Activated CD4-positive, alpha-beta T cell treated with anti-CD3 and anti-CD28 coated beads for 48 hours (primary cell): ENCODE measurements around the gene VDAC2.
"Not testable (repeated sequence)": the region's sequence is repeated elsewhere in the genome, so short reads cannot be mapped to it uniquely, and the experiment has no call there.

Source experiments
- DNase-seq: peaks from one replicate; pipeline ENCODE4 v3.0.0-alpha.2; 2020

VDAC2 gene, protein sequence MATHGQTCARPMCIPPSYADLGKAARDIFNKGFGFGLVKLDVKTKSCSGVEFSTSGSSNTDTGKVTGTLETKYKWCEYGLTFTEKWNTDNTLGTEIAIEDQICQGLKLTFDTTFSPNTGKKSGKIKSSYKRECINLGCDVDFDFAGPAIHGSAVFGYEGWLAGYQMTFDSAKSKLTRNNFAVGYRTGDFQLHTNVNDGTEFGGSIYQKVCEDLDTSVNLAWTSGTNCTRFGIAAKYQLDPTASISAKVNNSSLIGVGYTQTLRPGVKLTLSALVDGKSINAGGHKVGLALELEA

GRCh38 chr10:75210282-75211006, at the start of gene VDAC2:
Gene VDAC2 (plus strand): TSS chr10:75210796. CDS start chr10:75211159, 363 bp downstream.
- peak; percentile 95 for DNase-seq

- no peak for DNase-seq
Measured at GRCh38 chr10:75165684-75166622, 44.6 kb upstream of the VDAC2 start.

DNA sequence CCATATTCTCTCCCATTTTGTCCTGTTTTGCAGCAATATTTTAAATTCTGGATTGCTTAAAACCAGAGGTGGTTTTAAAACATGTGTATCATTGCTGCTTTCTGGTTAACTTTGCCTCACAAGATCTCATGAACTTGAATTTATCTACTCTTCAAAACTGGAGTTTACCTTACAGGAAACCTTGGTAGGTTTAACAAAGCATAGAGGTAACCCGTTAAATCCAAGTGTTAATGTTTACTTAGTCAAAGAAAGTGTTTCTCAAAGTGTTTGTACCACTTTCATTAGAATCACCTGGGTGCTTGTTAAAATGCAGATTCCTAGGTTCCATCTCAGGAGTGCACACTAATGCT, 44.0 kb upstream of the VDAC2 start:
- DNase-seq, result no peak

GRCh38 chr10:75168275-75168674, 42.3 kb upstream of the VDAC2 start:
- DNase-seq, result no peak

DNA sequence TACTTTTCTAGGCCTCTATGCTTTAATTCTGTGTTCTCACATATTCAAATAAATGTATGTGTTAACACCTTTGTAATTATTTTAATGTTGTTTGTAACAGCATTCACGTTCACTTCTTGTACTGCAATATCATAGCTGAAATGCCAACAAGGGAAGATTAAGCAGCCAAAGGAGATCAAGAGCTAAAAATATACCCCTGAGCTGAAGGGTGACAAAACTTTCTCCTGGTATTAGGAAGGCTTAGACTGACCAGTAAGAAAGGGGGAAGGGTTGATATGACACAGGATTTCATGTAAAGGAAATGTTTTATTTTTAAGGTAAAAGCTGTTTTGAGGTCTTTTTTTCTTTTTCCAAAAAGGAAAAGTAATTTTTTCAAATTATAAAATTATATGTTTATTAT, 40.4 kb upstream of the VDAC2 start:
- no peak for DNase-seq

GRCh38 chr10:75175046-75175445, 35.5 kb upstream of the VDAC2 start:
- no peak for DNase-seq

- DNase-seq, result no peak
Measured at GRCh38 chr10:75176046-75176445, 34.5 kb upstream of the VDAC2 start.

- DNase-seq, result no peak
Measured at GRCh38 chr10:75176736-75177135, 33.9 kb upstream of the VDAC2 start.

- DNase-seq, result no peak
Measured at GRCh38 chr10:75179657-75180177, 30.9 kb upstream of the VDAC2 start.

GRCh38 chr10:75180592-75180991, 30.0 kb upstream of the VDAC2 start:
- DNase-seq, result no peak

- no peak for DNase-seq
Measured at GRCh38 chr10:75181073-75181472, 29.5 kb upstream of the VDAC2 start.

- DNase-seq, result no peak
Measured at GRCh38 chr10:75186310-75186709, 24.3 kb upstream of the VDAC2 start.

GRCh38 chr10:75187961-75188426, 22.6 kb upstream of the VDAC2 start:
- peak; percentile 72 for DNase-seq

- DNase-seq, result not testable (repeated sequence)
Measured at GRCh38 chr10:75188522-75188921, 22.1 kb upstream of the VDAC2 start.

DNA sequence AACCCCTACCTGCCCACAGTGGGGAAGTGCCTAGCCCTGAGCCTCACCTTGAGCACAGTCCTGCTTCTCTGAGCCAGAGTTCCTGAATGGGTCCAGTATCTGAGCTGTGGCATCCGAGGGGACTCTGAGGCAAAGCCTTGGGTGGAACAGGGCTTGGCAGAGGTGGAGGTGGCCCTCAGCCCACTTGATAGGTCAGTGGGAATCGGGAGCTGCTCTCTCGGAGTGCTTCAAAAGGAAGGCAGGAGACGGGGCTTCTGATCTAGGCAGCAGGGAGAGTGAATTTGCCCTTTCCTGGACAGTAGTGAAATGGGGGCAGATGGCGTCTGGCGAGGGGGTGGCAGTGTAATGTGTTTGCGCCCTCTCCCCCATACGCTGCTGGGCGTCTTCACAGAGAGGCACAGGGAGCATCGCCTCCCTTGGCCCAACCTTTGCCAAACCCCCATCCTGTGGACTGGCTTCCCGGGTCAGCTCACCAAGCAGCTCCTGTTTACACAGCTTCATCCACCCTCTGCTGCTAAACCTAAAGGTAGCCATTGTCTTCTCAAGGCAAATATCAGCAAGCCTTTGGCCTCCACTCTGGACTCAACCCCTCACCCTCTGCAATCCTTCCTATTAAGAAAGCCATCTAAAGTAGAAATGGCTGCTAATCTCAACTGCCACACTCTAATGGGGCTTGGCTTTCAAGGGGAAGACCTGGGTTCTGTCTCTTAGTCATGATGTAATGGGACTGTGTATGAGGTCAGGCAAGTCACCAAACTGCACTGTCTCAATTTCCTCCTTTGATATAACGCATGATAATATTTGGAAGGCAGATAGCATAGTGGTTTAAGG, 21.1 kb upstream of the VDAC2 start:
- no peak for DNase-seq

DNA sequence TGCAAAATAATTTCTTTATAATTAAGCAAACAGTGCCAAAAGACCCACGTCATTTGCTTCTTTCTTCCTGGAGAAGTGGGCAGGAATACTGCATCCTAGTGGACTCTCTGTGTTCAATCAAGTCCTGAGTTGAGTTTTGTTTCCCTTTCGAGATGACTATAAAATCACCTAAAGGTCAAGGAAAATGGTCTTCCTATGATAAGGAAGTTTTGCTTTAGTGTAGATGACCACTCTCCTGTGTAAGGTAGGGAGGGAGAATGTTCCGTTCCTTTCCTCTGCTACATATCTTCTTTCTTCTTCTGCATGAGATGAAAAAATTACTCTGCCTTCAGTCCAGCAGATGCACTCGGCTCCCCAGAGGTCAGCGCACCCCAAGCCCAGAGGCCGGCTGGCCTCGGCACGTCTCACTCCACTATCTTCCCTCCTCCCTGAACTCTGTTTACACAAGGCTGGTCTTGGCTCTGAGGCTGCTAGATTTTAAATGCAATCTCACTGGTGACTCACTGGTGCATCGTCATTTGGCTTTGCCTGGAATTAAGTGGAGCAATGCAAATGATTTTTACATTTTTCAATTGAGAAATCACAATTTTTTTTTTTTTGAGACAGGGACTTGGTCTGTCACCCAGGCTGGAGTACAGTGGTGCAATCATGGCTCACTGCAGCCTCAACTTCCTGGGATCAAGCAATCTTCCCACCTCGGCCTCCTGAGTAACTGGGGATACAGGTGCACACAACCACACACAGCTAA, 18.6 kb upstream of the VDAC2 start:
- DNase-seq, result no peak

DNA sequence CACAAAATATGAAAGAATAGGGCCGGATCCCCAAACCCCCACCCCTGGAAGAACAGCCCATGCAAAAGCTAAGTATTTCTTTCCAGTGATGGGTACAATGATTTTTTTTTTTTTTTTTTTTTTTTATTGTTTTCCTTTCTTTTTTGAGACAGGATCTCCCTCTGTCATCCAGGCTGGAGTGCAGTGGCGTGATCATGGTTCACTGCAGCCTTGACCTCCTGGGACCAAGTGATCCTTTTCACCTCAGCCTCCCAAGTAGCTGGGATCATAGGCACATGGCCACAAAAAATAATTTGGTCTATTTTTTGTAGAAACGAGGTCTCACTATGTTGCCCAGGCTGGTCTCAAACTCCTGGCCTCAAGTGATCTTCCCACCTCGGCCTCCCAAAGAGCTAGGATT, 16.0 kb upstream of the VDAC2 start:
- not testable (repeated sequence) for DNase-seq

GRCh38 chr10:75195035-75195763, 15.4 kb upstream of the VDAC2 start:
- DNase-seq, result no peak

GRCh38 chr10:75197066-75197465, 13.5 kb upstream of the VDAC2 start:
- no peak for DNase-seq

DNA sequence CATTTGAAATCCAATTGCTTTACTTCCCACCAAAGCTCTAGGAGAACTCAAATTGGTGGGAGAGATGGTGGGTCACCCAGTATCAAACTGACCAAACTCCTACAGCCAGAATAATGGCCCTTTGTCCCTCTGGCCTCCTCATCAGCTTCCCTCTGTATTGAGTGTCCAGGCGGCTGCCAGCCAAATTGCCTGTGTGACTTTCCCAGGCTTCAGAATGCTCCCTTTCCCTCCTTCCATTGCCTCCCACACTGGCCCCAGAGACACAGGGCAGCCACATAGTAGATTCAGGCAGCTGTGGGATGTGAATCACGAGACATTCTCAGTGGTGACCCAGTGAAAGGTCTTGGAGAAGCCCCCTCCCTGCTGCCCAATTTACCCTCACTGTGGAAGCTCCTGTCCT, 12.7 kb upstream of the VDAC2 start:
- no peak for DNase-seq

DNA sequence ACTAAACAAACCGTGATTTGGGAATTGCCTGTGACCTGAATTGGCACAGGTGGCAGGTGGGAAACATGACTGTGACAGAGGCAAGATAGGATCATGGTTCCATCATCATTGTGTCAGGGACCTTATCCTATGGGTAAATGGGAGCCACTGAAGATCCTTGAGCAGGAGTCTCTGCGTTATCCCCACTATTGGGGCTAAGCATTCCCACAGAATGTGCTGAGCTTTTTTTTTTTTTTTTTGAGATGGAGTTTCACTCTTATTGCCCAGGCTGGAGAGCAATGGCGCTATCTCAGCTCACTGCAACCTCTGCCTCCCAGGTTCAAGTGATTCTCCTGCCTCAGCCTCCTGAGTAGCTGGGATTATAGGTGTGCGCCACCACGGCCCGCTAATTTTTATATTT, 10.6 kb upstream of the VDAC2 start:
- not testable (repeated sequence) for DNase-seq
